ENCODE results near the gene PTGES2. TPM values are rescaled to one million over a fixed set of nuclear protein-coding genes. Genes with fewer than 3 reads are reported as not detected.

Gene PTGES2
- total and polyA plus RNA-seq, 2 of the 13 experiments (the other 11 are each of a cell fraction or from before 2014, with no cell fraction given), result 63.7 to 79.8 TPM

GRCh38 chr9:128102861-128103588 lies 24.5 kb downstream of the PTGES2 start (continued):
- TF ChIP-seq NR2C2 (CRISPR knock-in tag; IDR thresholded peaks at IDR 0.05; ENCODE audit: borderline replicate concordance) (peak; percentile 88), XBP1 (CRISPR knock-in tag; IDR thresholded peaks at IDR 0.05) (no peak), TCF12 (IDR thresholded peaks at IDR 0.05) (no peak), TCF12 (CRISPR knock-in tag; IDR thresholded peaks at IDR 0.05) (peak; percentile 96), EP300 (IDR thresholded peaks at IDR 0.05; ENCODE audit: low read depth in 2 of 2, low read length in 2 of 2) (peak; percentile 79 to 92), EP300 (CRISPR knock-in tag; IDR thresholded peaks at IDR 0.05; ENCODE audit: borderline replicate concordance) (peak; percentile 79), JUNB (CRISPR knock-in tag; IDR thresholded peaks at IDR 0.05; ENCODE audit: borderline replicate concordance) (peak; percentile 58; the same call in 1 of the 2 replicates), ZNF740 (CRISPR knock-in tag; IDR thresholded peaks at IDR 0.05) (no peak), NRL (CRISPR knock-in tag; IDR thresholded peaks at IDR 0.05; ENCODE audit: borderline replicate concordance) (peak; percentile 45; the same call in 1 of the 2 replicates), ZBTB34 (CRISPR knock-in tag; IDR thresholded peaks at IDR 0.05) (peak; percentile 96), POGZ (CRISPR knock-in tag; IDR thresholded peaks at IDR 0.05) (peak; percentile 90), ZNF205 (CRISPR knock-in tag; IDR thresholded peaks at IDR 0.05) (peak; percentile 93), HNRNPL (IDR thresholded peaks at IDR 0.05; ENCODE audit: low read depth, low read length) (peak; percentile 90), RFXANK (CRISPR knock-in tag; IDR thresholded peaks at IDR 0.05) (peak; percentile 88), ZNF264 (CRISPR knock-in tag; IDR thresholded peaks at IDR 0.05) (peak; percentile 82), IRX3 (CRISPR knock-in tag; IDR thresholded peaks at IDR 0.05; ENCODE audit: borderline replicate concordance, low read depth) (no peak), ZNF224 (CRISPR knock-in tag; IDR thresholded peaks at IDR 0.05) (no peak; the same call in 1 of the 2 replicates), NFE2 (CRISPR knock-in tag; IDR thresholded peaks at IDR 0.05) (no peak), ZNF33A (CRISPR knock-in tag; IDR thresholded peaks at IDR 0.05; ENCODE audit: borderline replicate concordance) (no peak), SETDB1 (CRISPR knock-in tag; IDR thresholded peaks at IDR 0.05; ENCODE audit: borderline replicate concordance) (no peak), CBX2 (IDR thresholded peaks at IDR 0.05; ENCODE audit: low read depth, low read length) (no peak), CBX2 (CRISPR knock-in tag; IDR thresholded peaks at IDR 0.05; ENCODE audit: low read depth) (no peak), CBX5 (CRISPR knock-in tag; IDR thresholded peaks at IDR 0.05; ENCODE audit: borderline replicate concordance) (peak; percentile 92), ATF5 (CRISPR knock-in tag; IDR thresholded peaks at IDR 0.05; ENCODE audit: low read depth) (peak; percentile 90), SUZ12 (IDR thresholded peaks at IDR 0.05; ENCODE audit: low read depth, low read length) (no peak), ZBTB39 (CRISPR knock-in tag; IDR thresholded peaks at IDR 0.05) (no peak; the same call in 1 of the 2 replicates), BRCA1 (CRISPR knock-in tag; IDR thresholded peaks at IDR 0.05) (peak; percentile 88; the same call in 1 of the 2 replicates), ZNF333 (CRISPR knock-in tag; IDR thresholded peaks at IDR 0.05; ENCODE audit: borderline replicate concordance) (peak; percentile 89; the same call in 1 of the 2 replicates)
